NCI-H187 (cell line): ENCODE results near the gene MECP2.
A peak's percentile ranks its signal among the peaks of the same experiment; 100 is the strongest.
"Not testable (repeated sequence)": the region's sequence is repeated elsewhere in the genome, so short reads cannot be mapped to it uniquely, and the experiment has no call there.

Experiments used
- DNase-seq, 2 experiments: peaks; one replicate each; lab custom pipeline; 2025; lab: John Stamatoyannopoulos, UW

MECP2 gene

GRCh38 chrX:154097589-154098541 lies at the start of gene MECP2:
Gene MECP2, minus strand, starts transcription at chrX:154097717.
- peak; percentile 96 to 98 for DNase-seq

- DNase-seq, result not testable (repeated sequence)
Measured at GRCh38 chrX:154144010-154144409, 46.5 kb upstream of the MECP2 start, which contains the start of gene OPN1LW. Gene OPN1LW, plus strand, starts transcription at chrX:154144243. Its CDS starts 41 bp downstream, at chrX:154144284.

GRCh38 chrX:154142950-154143745 lies 45.6 kb upstream of the MECP2 start:
- no peak for DNase-seq

GRCh38 chrX:154142386-154142785 lies 44.9 kb upstream of the MECP2 start:
- DNase-seq, result no peak

- DNase-seq, result no peak
Measured at GRCh38 chrX:154140742-154141141, 43.2 kb upstream of the MECP2 start.

GRCh38 chrX:154140206-154140605 lies 42.7 kb upstream of the MECP2 start:
- no peak for DNase-seq

GRCh38 chrX:154138857-154139256 lies 41.3 kb upstream of the MECP2 start:
- no peak for DNase-seq

- peak in 1 of 2 experiments; percentile 20 for DNase-seq
Measured at GRCh38 chrX:154136627-154137161, 39.2 kb upstream of the MECP2 start.

- DNase-seq, result no peak
Measured at GRCh38 chrX:154135458-154136229, 38.1 kb upstream of the MECP2 start.

- no peak for DNase-seq
Measured at GRCh38 chrX:154132366-154132765, 34.8 kb upstream of the MECP2 start.

GRCh38 chrX:154131955-154132354 lies 34.4 kb upstream of the MECP2 start:
- no peak for DNase-seq

- no peak for DNase-seq
Measured at GRCh38 chrX:154126101-154126500, 28.6 kb upstream of the MECP2 start.

GRCh38 chrX:154125391-154126040 lies 28.0 kb upstream of the MECP2 start:
- no peak for DNase-seq

GRCh38 chrX:154123241-154124219 lies 26.0 kb upstream of the MECP2 start:
- no peak for DNase-seq

GRCh38 chrX:154121961-154122360 lies 24.4 kb upstream of the MECP2 start:
- no peak for DNase-seq

GRCh38 chrX:154121207-154121606 lies 23.7 kb upstream of the MECP2 start:
- no peak for DNase-seq

- DNase-seq, result no peak
Measured at GRCh38 chrX:154120567-154120966, 23.1 kb upstream of the MECP2 start.

GRCh38 chrX:154117566-154117965 lies 20.0 kb upstream of the MECP2 start:
- DNase-seq, result no peak

- DNase-seq, result no peak
Measured at GRCh38 chrX:154116426-154117211, 19.1 kb upstream of the MECP2 start.
